HepG2 (cell line): ENCODE data around the gene APBB2. TPM values are rescaled to one million over a fixed set of nuclear protein-coding genes. Genes with fewer than 3 reads are reported as not detected.

Source experiments
- ATAC-seq: fragments of 200-7000 bp; cut with Tn5 transposase; 3 replicates; pipeline ENCODE4 v1.9.1; 2020; ENCODE audit warnings: mild to moderate bottlenecking, moderate library complexity
- BruUV-seq: library from RNA; stranded (reverse); fragments of 400-500 nt; replicated peaks from 2 replicates; lab custom pipeline; 2021; lab: Mats Ljungman, UMichigan
- CTCF ChIA-PET: fragments of 300-600 bp; formaldehyde crosslinking; extraction: SDS; loops from one replicate; lab custom pipeline; 2021; ENCODE audit warnings: low total read pairs, inconsistent platforms, low intra/inter-chr PET ratio; lab: Yijun Ruan, JAX
- POLR2A ChIA-PET: fragments of 350-600 bp; sonication (Branson Sonifier 250); formaldehyde crosslinking; loops from one replicate; lab custom pipeline; 2020; ENCODE audit warnings: antibody characterized with exemption, inconsistent platforms; lab: Yijun Ruan, JAX
- DNase-seq: peaks from one replicate; pipeline ENCODE4 v3.0.0-alpha.2; 2015; ENCODE audit warnings: low spot score
- FAIRE-seq: peaks from 3 replicates; lab custom pipeline; 2011; peaks lifted over from hg19 to GRCh38; lab: Jason Lieb, UNC
- H2AFZ ChIP-seq: one replicate; pipeline ENCODE4 v1.6.1; 2011; ENCODE audit warnings: low read length, inconsistent platforms
- H3K27ac ChIP-seq: fragments of 300-600 bp; 3 replicates; pipeline ENCODE4 v1.8.0; 2011; ENCODE audit warnings: mixed run types, mild to moderate bottlenecking, mixed read lengths, low read length, inconsistent platforms; ENCODE audit not compliant: insufficient read depth; ENCODE audit errors: extremely low read length
- H3K27me3 ChIP-seq, 2 experiments: fragments of 200-600 bp in 1 of 2; 2 replicates in 1 of 2; 3 replicates in 1 of 2; pipeline versions ENCODE4 v1.6.0 to v1.8.0; 2011; ENCODE audit warnings: low read length in 2 of 2, mild to moderate bottlenecking in 2 of 2, moderate library complexity in 2 of 2, inconsistent platforms in 1 of 2; ENCODE audit not compliant: insufficient read depth in 2 of 2, control insufficient read depth in 1 of 2
- H3K36me3 ChIP-seq, 2 experiments: fragments of 200-600 bp in 1 of 2; replicated peaks in 1 of 2; 2 replicates in 1 of 2; 3 replicates in 1 of 2; pipeline versions ENCODE4 v1.5.1 to v1.8.0; 2011; ENCODE audit warnings: low read length in 2 of 2, inconsistent platforms in 1 of 2; ENCODE audit not compliant: insufficient read depth in 2 of 2, control insufficient read depth in 1 of 2
- H3K4me1 ChIP-seq: 2 replicates; pipeline ENCODE4 v1.5.1; 2012; ENCODE audit warnings: low read length, inconsistent platforms; ENCODE audit not compliant: insufficient read depth
- H3K4me2 ChIP-seq: 2 replicates; pipeline ENCODE4 v1.6.0; 2011; ENCODE audit warnings: low read depth, low read length, inconsistent platforms
- H3K4me3 ChIP-seq, 3 experiments: fragments of 200-600 bp in 1 of 3; sonication (generic), shearing (Covaris generic) in 1 of 3; replicated peaks in 1 of 3; 2 replicates each; pipeline ENCODE4 v1.5.1; 2011 to 2016; ENCODE audit warnings: low read length in 3 of 3, inconsistent platforms in 2 of 3, low read depth in 2 of 3, mild to moderate bottlenecking in 2 of 3, control low read depth in 1 of 3, mixed read lengths in 1 of 3; ENCODE audit not compliant: insufficient read depth in 1 of 3
- H3K79me2 ChIP-seq: one replicate; pipeline ENCODE4 v1.6.1; 2011; ENCODE audit warnings: low read length, inconsistent platforms; ENCODE audit not compliant: insufficient read depth
- H3K9ac ChIP-seq: 2 replicates; pipeline ENCODE4 v1.6.0; 2011; ENCODE audit warnings: mild to moderate bottlenecking, low read depth, low read length, inconsistent platforms; ENCODE audit not compliant: insufficient read depth
- H3K9me3 ChIP-seq: 2 replicates; pipeline ENCODE4 v1.5.1; 2012; ENCODE audit warnings: mild to moderate bottlenecking, low read length
- H4K20me1 ChIP-seq: 2 replicates; pipeline ENCODE4 v1.6.0; 2011; ENCODE audit warnings: inconsistent platforms, mild to moderate bottlenecking, low read length, moderate library complexity; ENCODE audit not compliant: insufficient read depth
- BRCA1 ChIP-seq: sonication (generic); formaldehyde crosslinking; IDR thresholded peaks from 2 replicates; pipeline ENCODE4 v1.4.0; 2020; ENCODE audit warnings: missing genetic modification reagents
- CBX5 ChIP-seq: sonication (generic); formaldehyde crosslinking; IDR thresholded peaks from 2 replicates; pipeline ENCODE4 v1.4.0; 2020; ENCODE audit warnings: missing genetic modification reagents, borderline replicate concordance
- HBP1 ChIP-seq: IDR thresholded peaks from 2 replicates; pipeline ENCODE4 v1.6.1; 2016; ENCODE audit warnings: low read depth, control low read depth
- ONECUT2 ChIP-seq: sonication (generic); formaldehyde crosslinking; IDR thresholded peaks from 2 replicates; pipeline ENCODE4 v1.4.0; 2020; ENCODE audit warnings: missing genetic modification reagents
- PCBP1 ChIP-seq: fragments of 200-400 bp; formaldehyde crosslinking; IDR thresholded peaks from 2 replicates; pipeline ENCODE4 v1.6.1; 2017; ENCODE audit warnings: mild to moderate bottlenecking, low read depth, low read length, borderline replicate concordance
- REL ChIP-seq: sonication (generic); formaldehyde crosslinking; conservative IDR thresholded peaks from 2 replicates; pipeline ENCODE4 v1.8.0; 2022; ENCODE audit warnings: mild to moderate bottlenecking, missing genetic modification reagents, moderate library complexity
- TBL1XR1 ChIP-seq: fragments of 150-350 bp; IDR thresholded peaks from 2 replicates; pipeline ENCODE4 v1.6.1; 2014; ENCODE audit warnings: borderline replicate concordance, low read length; ENCODE audit not compliant: partially characterized antibody
- WGBS: methylation state at CpG from one replicate; pipeline ENCODE4 v1.1.6; 2017; ENCODE audit warnings: low lambda C conversion rate; 5-methylcytosine and 5-hydroxymethylcytosine counted together
- in situ Hi-C: cut with HindIII; loops from 2 replicates; pipeline ENCODE4 v1.10.0; 2017; ENCODE audit warnings: low pct_unique_long_range_greater_than_20kb; ENCODE audit not compliant: extremely low pct_ligation_motif_present
- intact Hi-C: fragments of 100-400 bp; cut with micrococcal nuclease; formaldehyde crosslinking; loops from one replicate; pipeline ENCODE4 v1.10.0; 2022; ENCODE audit not compliant: unreplicated experiment
- polyA plus RNA-seq, 8 experiments: library from polyadenylated mRNA; depleted of rRNA in 3 of 8; stranded (reverse) in 7 of 8; unstranded in 1 of 8; fragments of >200 nt; fragmentation: Illumina TruSeq in 4 of 8; extraction: Trizol in 4 of 8; gene quantifications; 2 replicates each; pipeline versions ENCODE4 v1.2.1 to v1.2.3, GENCODE V29; 2011 to 2016; ENCODE audit warnings: low read depth in 4 of 8, missing spikeins in 1 of 8, mixed read lengths in 1 of 8; ENCODE audit not compliant: insufficient read depth in 1 of 8
- total RNA-seq, 5 experiments: library from RNA; depleted of rRNA; stranded (reverse); fragments of >200 nt; fragmentation: Illumina TruSeq; extraction: Trizol; gene quantifications; 2 replicates each; pipeline ENCODE4 v1.2.3, GENCODE V29; 2016; ENCODE audit warnings: low read depth in 1 of 5
- TF ChIP-seq, protein P1 (sequence below): fragments of 450-650 bp; IDR thresholded peaks from 2 replicates; pipeline ENCODE4 v1.6.1; 2017; ENCODE audit warnings: mild to moderate bottlenecking
- TF ChIP-seq, protein P2 (sequence below): sonication (generic); formaldehyde crosslinking; IDR thresholded peaks from 2 replicates; pipeline ENCODE4 v1.4.0; 2020; ENCODE audit warnings: missing genetic modification reagents

The APBB2 gene
- total and polyA plus RNA-seq, 2 of the 13 experiments (the other 11 are each of a cell fraction or from before 2014, with no cell fraction given), result 11.7 to 17.0 TPM

DNA sequence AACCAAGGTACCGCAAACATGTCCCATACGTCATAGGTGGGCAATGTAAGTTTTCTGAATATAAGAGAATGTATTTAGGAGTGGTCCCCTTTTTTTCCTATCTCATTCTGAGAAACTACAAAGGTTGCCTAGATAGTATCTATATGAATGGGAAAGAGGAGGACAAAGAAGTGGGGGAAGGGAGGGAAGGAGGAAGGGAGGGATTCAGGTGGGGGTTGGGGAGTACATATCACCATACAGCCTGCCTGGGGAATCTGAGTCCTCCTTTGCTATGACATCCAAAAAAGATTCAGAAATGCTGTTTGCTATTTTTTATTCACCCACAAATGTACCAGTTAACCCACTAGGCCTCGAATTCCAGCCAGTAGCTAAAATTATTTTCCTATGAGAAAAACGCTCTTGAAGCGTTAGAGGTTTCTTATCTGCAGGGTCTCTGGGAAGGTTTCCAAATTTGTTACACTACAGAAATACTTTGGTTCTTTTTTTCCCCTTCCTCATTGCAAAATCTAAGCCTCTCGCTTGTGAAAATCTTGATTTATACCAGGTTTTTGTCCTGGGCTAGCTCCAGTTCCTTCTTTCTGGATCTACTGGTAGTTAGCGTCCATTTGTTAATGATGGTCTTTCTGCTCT, 251.7 kb downstream of the APBB2 start:
- no peak for FAIRE-seq
- no peak for ATAC-seq
- Histone ChIP-seq H3K4me2 (no peak overlapping the region), H3K9ac (no peak overlapping the region), H3K27me3 (no peaks in the 10 kb centered on the region), H3K27ac (no peak overlapping the region), H3K79me2 (no peaks in the 10 kb centered on the region), H3K4me3 (no peak overlapping the region), H3K9me3 (no peaks in the 10 kb centered on the region), H2AFZ (no peak overlapping the region), H3K4me1 (no peaks in the 10 kb centered on the region), H3K36me3 (no peaks in the 10 kb centered on the region), H4K20me1 (no peaks in the 10 kb centered on the region)
- 96% methylated on average over 7 of the region's 7 CpGs for WGBS
- POLR2A ChIA-PET, result no interaction called here
- in situ Hi-C loops, result no loop called here
- no TSS peak for BruUV-seq
- DNase-seq, result no peak
- CTCF ChIA-PET, result no interaction called here
- TF ChIP-seq TBL1XR1 (no peak), REL (CRISPR knock-in tag) (no peak), ONECUT2 (no peak), BRCA1 (CRISPR knock-in tag) (no peak), CBX5 (CRISPR knock-in tag) (no peak), PCBP1 (no peak), HBP1 (CRISPR knock-in tag) (no peak)
- TF ChIP-seq, protein P1, sequence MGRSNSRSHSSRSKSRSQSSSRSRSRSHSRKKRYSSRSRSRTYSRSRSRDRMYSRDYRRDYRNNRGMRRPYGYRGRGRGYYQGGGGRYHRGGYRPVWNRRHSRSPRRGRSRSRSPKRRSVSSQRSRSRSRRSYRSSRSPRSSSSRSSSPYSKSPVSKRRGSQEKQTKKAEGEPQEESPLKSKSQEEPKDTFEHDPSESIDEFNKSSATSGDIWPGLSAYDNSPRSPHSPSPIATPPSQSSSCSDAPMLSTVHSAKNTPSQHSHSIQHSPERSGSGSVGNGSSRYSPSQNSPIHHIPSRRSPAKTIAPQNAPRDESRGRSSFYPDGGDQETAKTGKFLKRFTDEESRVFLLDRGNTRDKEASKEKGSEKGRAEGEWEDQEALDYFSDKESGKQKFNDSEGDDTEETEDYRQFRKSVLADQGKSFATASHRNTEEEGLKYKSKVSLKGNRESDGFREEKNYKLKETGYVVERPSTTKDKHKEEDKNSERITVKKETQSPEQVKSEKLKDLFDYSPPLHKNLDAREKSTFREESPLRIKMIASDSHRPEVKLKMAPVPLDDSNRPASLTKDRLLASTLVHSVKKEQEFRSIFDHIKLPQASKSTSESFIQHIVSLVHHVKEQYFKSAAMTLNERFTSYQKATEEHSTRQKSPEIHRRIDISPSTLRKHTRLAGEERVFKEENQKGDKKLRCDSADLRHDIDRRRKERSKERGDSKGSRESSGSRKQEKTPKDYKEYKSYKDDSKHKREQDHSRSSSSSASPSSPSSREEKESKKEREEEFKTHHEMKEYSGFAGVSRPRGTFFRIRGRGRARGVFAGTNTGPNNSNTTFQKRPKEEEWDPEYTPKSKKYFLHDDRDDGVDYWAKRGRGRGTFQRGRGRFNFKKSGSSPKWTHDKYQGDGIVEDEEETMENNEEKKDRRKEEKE, result no peak
- TF ChIP-seq, protein P2, sequence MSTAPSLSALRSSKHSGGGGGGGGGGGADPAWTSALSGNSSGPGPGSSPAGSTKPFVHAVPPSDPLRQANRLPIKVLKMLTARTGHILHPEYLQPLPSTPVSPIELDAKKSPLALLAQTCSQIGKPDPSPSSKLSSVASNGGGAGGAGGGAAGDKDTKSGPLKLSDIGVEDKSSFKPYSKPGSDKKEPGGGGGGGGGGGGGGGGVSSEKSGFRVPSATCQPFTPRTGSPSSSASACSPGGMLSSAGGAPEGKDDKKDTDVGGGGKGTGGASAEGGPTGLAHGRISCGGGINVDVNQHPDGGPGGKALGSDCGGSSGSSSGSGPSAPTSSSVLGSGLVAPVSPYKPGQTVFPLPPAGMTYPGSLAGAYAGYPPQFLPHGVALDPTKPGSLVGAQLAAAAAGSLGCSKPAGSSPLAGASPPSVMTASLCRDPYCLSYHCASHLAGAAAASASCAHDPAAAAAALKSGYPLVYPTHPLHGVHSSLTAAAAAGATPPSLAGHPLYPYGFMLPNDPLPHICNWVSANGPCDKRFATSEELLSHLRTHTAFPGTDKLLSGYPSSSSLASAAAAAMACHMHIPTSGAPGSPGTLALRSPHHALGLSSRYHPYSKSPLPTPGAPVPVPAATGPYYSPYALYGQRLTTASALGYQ (CRISPR knock-in tag), result no peak
- intact Hi-C loops, result no loop called here
